ENCODE data around the gene INSM1.

INSM1 gene

DNA sequence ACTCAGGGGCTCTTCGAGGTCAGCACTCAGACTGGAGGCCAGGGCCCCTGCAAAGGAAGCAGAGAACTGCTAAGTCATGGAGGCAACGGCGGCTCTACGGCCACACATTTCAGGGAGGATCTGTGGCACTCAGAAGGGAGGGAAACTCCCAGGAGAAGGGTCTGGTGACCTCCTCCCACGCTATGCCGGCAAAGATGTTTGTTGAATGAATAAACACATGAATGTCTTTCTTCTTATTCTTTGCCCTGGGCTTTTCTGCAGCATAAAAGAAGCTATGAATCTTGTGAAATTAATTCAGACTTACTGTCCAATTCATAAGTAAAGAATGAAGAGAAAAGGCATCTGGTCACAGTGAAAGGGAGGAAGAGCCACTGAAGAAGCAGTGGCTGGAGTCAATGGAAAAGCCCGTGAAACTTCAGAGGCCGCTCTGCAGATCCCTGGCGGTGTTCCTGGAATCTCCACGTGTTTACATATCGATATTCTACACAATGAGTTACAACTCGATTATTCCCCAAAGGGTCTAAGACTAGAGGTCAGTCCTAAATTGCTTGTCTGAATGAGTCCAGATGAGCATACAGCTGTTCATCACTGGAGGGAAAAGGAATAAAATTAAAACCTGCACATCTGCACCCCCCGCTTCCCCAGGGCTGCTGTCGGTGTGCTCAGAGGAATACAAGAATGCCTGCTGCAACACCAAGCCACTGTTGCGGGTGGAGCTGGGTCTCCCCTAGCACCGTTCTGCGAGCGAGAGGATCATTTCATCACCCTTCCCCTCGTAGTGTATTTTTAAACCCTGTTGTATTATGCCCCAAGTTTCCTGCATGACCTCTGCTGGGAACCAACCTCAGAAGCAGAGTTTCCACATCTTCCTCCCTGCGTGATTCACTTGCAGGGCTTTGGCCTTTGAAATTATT lies 25.6 kb downstream of the INSM1 start:
- no peak for DNase-seq (ENCODE audit: low read depth in 3 of 3)

DNA sequence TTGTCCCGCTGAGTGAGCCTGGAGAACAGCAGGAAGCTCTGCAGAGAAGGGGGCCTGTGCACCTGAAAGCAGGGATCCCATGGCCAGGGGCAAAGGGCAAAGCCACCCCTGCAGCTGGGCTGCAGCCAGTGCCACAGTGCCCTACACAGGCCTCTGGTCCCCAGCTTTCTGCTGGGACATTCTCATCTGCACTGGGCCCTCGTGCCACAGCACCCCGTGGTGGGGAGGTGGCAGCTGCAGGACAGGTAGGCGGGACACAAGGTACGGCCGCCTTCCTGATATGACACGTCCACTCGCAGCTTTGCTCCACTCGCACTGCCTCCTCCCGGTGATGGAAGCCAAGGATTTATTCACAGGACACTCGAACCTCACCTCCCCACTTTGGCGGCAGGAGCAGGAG lies 27.2 kb downstream of the INSM1 start:
- DNase-seq (ENCODE audit: low read depth in 3 of 3): no peak

DNA sequence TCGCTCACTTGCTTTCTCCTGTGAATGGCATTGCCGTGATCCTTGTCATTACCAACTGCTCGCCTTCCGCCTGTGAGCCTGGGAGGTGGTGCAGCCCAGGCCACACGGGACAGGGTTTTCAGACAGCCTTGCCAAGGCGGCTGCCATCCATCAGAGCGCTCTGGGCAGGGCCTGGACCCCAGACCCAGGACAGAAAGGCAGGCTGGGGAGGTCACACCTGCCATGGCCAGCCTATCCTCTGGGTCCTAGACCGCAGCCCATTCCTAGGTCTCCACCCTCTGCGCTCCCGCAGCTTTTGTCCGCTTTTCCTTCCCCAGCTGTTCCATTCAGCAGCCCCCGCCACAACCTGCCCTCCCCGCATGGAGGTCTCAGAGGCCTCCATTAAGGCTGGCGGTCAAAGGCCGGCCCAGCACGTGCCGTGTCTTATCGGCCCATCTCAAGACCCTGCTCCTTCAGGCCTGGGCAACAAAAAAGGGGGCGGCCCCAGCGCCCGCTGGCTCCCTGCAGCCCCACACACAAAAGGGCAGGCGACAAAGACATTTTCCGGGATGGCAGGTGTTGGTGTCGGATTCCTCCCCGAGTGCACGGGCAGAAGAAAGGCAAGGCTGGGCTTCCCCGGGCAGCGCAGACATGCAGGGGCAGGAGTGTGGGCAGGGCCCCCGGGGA lies 28.1 kb downstream of the INSM1 start:
- DNase-seq (ENCODE audit: low read depth in 3 of 3): no peak

DNA sequence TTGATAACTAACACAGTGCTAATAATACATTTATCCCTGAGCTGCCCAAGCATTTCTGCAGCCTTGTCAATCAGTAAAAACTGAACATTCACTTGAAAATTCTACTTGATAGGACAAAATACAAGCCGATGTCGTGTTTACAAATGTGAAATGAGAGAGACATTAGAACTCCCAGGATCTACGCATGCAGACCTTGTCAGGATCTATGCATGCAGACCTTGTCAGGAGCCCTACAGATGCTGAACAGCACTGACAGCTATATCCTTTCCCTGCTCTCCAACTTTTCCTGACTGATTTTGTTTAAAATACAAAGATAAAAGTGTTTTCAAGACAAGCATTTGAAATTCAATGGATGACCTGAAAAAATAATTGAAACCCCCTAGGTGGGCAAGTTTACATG lies 28.9 kb downstream of the INSM1 start:
- DNase-seq (ENCODE audit: low read depth in 3 of 3): no peak

DNA sequence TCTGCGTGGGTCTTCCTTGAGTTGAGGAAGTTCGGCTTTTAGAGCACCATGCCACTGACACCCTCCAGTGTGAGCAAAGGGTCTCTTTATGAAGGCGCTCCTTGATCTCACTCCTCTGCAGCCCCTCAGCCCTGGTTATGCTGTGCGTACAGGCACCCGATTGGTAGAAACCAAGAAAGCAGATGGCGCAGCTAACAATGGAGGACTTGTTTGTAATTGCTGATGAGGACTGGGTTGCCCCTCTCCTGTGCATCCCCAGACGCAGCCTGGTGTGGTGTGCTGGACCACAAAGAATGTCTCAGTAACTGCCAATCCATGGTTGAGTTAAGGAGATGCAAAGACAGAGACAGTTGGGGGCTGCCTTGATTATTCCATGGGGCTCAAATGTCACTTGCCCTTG lies 30.2 kb downstream of the INSM1 start:
- DNase-seq (ENCODE audit: low read depth in 3 of 3): no peak

DNA sequence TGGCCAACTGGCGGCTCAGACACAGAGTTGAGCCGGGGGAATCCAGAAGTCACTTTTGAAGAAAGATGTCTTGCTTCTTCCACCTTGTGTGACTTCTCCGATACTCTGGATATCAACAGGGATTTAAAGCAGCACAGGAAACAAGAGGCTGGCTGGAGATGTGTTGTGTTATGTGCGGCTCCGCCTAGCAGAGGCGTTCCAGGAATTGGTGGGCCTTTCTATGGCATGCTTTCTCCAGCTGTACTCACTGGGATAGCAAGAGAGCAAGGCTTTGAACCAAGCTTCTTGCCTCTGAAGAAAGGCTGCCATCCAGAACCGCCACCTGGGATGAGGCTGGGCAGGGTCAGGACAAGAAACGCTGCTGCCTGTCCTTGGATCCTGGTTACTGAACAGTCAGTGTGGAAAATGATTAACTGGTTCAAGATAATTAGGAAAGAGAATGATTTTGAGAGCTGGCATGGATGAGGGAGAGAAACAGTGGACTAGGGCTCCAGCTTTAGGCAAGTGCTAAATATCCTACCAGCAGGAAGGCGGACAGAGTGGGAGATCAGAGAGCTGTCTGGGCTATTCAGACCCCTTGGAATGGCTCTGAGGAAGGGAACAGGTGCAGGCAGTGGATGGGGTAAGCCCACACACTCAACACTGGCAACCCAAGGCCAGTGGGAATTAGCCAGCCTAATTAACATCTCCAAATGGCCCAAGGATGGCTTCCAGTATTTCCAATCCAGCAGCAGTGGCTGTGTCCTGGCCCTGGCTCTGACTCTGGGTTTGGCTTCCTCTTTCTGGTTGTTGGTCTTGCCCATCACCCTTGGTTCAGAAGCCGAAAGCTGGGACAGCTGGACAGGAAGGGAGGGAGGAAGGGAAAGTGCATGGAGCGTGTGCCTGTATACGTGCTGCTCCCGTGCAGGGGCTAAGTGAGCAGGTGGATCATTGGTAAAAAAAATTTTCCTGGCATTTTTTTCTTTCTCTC lies 31.9 kb downstream of the INSM1 start:
- no peak for DNase-seq (ENCODE audit: low read depth in 3 of 3)

DNA sequence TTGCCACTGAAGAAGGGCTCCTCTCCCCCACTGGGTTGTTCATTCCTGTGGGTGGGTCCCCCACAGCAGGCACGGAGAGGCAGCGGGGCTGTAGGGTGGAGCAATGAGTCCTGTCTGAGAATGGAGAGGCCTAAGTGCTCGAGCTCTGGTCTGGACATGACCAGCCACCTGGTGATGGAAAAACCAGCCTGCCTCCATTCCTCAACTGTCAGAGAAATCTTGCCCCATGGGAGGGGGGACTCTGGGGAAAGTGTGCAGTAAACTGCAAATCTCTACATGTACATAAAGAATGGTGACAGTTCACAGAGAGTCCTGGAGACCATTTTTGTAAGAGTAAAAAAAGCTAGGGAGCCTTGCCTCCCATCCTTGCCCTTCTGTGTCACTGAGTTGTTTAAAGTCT lies 34.1 kb downstream of the INSM1 start:
- no peak for DNase-seq (ENCODE audit: low read depth in 3 of 3)

DNA sequence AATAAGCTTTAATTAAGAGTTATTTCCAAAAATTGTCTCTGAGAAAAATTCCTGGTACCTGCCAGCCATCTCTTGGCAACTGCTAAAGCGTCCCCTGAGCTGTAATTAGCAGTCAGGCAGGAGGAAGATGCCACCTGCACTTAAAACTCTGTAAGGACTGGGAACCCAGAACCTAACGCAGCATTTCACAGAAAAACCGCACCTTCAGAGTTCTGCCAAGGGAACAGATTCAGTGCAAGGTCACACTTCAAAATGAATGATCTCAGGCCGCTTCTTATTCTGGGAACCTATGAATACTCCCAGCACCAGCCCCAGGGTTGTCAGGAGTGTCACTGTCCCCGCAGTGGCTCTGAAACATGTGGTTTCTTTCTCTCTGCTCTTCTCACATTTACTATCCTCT lies 36.7 kb downstream of the INSM1 start:
- DNase-seq (ENCODE audit: low read depth in 3 of 3): no peak

DNA sequence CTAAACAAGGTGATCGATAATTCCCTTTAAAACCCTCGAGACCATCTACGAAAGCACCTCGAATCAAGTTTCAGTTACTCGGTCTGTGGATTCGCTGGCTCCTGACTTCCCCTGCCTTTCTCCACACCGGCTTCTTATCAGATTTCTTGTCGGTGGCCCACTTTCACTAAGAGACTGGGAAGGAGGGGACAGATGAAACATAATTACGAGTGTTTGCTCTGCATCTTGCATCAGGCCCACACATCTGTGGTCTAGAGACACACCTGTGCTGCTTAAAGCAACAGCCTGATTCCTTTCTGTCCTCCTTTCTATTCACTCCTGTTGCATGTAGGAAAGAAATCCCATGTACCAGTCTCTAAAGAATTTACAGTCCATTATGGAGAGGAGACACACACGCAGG lies 37.7 kb downstream of the INSM1 start:
- no peak for DNase-seq (ENCODE audit: low read depth in 3 of 3)

DNA sequence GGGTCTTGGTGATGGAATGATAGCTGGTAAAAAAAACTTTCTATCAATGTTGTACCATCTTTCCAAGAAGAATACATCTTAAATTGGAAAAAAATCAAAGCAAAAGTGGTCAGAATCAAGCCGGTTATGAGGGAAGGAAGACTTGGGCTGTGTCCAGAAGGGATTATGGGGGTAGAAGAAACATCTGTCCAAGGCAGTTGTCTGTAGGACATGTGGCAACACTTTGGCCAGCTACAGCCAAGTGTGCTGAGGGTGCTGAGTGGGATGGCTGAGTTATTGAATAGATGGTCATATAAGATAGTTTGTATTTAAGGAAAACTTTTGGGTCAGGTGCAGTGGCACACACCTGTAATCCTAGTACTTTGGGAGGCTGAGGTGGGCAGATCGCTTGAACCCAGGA lies 38.4 kb downstream of the INSM1 start:
- no peak for DNase-seq (ENCODE audit: low read depth in 3 of 3)

DNA sequence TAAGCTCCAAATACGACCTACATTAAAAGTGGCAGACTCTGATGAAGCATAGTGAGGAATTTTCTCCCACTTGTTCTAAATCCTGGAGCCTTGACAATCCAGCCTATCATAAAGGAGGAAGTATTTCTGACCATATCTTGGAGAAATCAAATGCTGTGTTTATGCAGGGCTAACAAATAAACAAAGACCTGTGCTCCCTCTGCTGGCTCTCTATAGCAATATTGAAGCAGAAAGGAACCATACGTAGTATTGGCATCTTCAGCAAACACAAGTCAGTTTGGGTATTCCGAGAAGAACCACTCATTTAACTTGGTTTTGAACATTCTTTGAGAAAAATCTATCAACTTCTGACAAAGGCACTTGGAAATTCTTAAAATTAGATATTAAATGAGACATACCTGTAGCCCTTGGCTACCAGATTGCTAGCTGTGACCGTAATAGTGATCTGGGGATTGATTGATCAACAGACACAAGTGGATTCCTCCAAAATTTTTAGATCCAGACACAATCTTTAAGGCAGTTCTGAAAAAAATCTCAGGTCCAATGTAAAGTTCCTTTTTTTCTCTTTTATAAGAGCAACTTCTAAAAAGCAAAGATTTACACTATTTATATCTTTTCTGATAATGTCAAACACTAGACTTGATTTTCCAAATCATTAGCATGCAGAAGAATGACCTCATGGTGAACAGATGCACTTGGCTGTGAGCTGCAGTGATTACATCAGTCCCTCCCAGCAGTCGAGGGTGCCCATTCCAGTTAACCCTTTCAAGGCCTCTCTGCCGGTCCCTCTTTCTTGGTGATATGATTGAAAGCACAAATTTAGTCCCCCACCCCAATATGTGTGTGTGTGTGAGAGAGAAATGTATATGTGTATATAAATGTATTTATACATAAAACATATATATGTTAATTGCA lies 40.2 kb downstream of the INSM1 start:
- DNase-seq (ENCODE audit: low read depth in 3 of 3): no peak

DNA sequence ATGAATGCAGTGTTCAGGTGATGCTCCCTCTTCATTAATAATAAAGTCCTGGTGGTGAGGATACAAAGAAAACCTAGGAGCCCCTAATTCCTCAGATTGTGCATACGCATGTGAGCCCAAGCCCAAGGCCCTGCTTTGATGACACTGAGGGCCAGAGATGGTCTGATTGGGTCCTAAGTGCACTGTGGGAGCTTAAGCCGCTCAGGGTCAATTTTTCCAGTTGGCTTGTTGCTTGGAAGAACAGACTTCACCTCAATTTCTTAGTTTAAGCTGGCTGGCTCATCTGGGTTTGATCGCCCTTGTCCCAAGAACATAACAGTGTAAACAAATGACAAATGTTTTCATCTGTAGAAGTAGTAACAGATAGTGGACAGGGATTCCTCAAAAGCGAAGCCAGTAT lies 41.4 kb downstream of the INSM1 start:
- no peak for DNase-seq (ENCODE audit: low read depth in 3 of 3)

DNA sequence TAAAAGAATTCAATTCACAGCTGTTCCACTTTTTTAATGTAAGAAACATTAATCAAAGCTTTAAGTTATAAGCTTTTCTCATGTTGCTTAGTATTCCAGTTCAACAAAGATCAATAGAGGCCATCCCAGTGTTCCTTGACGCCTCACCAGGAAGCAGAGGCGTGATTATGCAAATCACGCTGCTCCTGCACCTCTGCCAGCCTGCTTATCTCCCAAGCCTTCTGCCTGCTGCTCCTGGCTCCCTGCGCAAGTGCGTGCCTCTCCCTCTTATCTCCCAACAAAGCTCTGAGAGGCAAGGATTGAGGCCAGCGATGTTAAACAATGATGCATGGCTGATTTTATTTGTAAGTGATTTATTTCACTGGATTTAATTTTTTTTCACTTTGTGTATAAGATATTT lies 42.8 kb downstream of the INSM1 start:
- DNase-seq (ENCODE audit: low read depth in 3 of 3): no peak

DNA sequence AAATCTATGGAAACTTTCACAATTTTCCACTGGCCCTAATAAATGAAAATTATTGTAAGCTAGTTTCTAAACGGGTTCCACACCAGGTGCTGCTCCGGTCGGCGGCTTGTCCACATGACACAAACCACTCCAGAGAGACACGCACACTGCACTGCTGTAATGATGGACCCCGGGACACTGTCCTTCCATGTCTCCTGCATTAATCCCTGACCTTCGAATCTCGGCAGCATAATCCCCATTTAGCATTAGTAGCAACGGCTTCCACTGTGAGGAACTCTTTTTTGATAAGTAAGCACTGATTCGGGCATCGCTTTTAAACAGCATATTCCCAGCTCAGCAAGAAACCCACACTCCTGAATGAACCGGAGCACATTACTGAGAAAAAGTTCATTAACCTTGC lies 43.5 kb downstream of the INSM1 start:
- DNase-seq (ENCODE audit: low read depth in 3 of 3): no peak

DNA sequence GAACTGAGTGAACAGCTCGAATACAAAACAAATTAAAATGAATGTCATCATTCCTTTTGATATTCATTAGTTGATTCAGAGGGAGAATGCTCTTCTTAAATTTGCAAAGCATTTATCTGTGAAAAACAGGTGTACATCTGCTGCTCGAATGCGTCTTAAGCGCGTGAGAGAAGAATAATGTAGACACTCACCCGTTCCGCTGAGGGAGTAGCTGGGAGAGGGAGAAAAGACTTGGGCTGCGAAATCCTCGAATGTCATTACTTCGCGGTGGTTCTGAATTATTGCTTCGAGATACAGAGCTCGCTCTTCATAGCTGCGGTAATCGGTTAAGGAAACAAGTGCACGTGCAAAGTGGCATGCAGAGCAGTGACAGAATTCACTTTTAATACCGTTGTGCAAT lies 43.9 kb downstream of the INSM1 start:
- DNase-seq (ENCODE audit: low read depth in 3 of 3): no peak

DNA sequence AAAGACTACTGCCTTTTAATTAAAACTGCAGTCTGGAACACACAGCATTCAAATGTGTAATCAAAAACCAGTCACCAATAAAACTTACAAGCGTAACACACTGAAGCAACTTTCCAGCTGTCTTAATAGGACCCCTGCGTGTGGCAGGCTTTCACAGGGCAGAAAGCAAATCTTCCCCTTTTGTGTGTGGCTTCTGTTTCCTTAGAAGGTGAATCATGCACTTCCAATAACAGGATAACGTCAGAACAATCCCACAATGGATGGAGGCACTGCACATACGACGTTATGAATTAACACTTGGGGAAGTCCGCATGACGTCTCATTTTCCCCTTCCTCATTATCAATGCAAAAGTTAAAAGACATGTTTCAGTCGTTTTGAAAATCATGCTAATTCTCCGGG lies 44.8 kb downstream of the INSM1 start:
- peak in 1 of 3 experiments; percentile 18 for DNase-seq (ENCODE audit: low read depth in 3 of 3)

DNA sequence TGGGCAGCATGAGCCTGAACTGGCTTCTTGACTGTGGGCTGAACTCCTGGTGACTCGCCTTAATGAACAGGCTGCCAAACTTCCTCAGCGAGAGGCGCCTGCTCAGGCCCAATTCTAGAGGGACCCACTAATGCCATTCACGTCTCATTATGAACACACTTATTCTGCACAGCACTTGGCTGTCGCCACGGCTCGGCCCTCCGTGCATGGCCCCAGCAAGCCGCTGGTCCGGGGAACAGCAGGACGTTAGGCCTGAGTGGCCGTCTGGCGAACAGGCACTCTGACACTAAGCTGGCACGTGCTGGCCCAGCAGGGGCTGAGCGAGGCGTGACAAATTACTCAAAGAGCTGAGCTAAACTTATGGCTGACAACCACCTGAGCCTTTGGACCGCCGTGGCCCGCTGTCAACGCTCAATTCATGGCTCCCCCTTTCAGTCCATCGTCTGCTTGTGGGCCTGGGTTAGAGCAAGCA lies 45.9 kb downstream of the INSM1 start:
- DNase-seq (ENCODE audit: low read depth in 3 of 3): no peak

DNA sequence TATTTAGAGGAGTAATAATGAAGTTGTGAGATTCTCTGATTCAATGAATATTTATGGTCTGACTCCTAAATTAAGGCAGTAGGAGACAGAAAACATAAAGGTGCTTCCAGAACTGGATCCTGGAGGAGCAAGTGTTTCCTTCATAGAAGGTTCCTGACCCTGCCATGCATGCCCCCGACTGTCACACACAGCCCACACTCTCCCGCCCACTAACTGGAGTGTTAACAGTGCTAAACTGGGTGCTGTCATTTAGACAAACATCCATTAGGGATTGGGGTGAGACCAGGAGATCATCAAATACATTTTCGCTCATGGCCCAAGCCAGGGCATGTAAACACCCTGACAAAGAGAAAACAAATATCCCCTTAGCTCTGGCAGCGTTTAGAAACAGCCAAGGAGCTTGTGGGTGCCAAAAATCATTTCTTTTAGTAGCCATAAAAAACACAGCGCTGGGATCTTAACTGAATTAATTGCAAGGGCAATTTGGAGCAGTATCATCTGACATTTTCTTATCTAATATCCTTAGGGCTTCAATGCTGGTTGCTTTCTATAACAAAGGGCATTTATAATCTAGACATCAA lies 46.8 kb downstream of the INSM1 start:
- DNase-seq (ENCODE audit: low read depth in 3 of 3): no peak

DNA sequence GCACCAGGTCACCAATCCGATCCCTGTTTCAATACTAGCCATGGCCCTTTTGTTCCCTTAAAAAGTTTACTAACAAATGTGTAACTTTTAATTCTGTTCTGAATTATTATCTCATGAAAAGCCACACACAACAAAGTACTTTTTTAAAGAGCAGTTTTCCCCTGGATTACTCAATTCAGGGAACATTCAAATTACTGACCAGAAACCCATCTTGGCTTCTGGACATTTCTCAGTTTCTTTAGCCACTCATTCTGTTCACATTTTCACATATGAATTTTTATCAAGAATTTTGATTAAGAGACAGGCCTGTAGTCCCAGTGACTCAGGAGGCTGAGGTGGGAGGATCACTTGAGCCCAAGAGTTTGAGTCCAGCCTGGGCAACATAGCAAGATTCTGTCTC lies 47.4 kb downstream of the INSM1 start:
- DNase-seq (ENCODE audit: low read depth in 3 of 3): no peak

DNA sequence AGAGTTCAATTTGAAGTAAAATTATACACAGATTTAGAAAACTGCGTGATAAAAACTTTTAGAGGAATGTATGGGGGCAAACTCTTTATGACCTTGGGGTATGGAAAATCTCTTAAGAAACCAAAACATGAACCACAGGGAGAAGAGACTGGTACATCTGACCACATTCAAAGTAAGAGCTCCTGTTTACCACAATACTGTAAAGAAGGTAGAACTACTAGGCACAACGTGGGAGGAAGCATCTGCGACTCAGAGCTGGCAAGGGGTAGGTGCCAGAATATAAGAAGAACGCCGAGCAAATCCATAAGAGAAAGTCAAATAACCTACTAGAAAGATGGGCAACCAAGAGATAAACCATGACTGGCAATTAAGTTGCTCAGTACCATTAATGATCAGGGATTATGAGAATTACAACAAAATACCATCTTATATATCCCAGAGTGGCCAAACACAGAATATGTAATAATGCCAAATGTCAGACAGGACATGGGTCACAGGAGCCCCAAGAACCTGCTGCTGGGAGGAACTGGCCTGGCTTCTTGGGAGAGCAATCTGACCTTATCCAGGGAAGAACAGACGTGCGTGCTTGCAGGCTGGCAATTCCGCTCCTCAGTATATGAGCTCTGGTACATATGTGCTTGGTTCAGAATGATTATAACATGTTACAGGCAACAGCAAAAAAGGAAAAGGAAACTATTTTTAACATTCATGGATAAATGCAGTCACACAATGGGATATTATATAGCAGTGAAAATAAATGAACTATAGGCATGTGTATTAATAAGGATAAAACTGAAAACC lies 50.2 kb downstream of the INSM1 start:
- no peak for DNase-seq (ENCODE audit: low read depth in 3 of 3)
